ENCODE measurements around the gene IPO4. TPM values are rescaled to one million over a fixed set of nuclear protein-coding genes. Genes with fewer than 3 reads are reported as not detected.

Gene IPO4
- total RNA-seq, 1 experiment from 2014 or later = 116 TPM

DNA sequence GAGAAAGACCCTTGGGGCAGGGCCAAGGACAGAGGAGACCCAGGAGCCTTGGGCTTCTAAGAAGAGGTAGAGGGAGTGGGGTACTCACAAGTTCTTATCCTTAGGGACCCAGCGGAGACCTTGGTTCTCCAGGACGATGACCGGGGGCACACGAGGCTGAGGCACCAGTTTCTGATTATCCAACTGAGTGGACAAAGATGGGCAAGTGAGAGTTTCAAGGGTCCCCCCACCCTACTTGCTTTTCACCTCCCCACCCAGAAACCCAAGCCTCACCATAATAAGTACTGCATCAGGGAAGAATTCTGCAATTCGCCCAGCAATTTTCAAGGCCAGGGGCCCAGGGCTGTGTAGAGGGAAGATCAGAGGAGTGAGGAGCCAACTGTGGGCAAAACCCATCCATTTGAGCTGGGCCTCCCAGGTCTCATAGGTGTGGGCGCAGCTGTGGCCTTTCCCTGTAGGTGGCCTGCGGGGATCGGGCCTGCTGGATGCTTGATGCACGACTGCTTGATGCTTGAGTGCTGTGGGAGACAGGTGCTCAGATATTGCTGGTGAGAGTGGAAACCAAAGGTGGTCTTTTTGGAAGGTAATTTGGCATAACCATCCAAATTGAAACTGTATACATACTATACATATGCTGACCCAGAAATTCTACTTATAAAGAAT lies 49.2 kb downstream of the IPO4 start:
- H3K36me3 Mint-ChIP-seq (ENCODE audit: insufficient read depth in 1 of 3, low read depth in 3 of 3) = peaks cover 25 to 49% (median 42%) of the 10 kb centered on the region in 3 experiments
- Histone ChIP-seq H3K27me3 (ENCODE audit: insufficient read depth, low read length) (no peaks in the 10 kb centered on the region), H3K14ac (ENCODE audit: insufficient read depth, low read length) (no peak overlapping the region), H3K9me3 (ENCODE audit: control insufficient read depth, low read depth, low read length) (no peaks in the 10 kb centered on the region), H3T11ph (ENCODE audit: low read length) (no peak overlapping the region), H2BK5ac (ENCODE audit: insufficient read length, low read length) (no peak overlapping the region), H2BK12ac (ENCODE audit: insufficient read length, low read depth, low read length) (no peak overlapping the region), H2BK20ac (ENCODE audit: low read depth, low read length, poor library complexity, severe bottlenecking) (no peak overlapping the region), H4K5ac (ENCODE audit: insufficient read length, low read depth, low read length) (no peak overlapping the region), H3K79me2 (ENCODE audit: insufficient read depth, low read length) (peaks cover 3% of the 10 kb centered on the region; the same call in 1 of the 2 replicates), H2AFZ (ENCODE audit: low read length) (no peak overlapping the region), H3K56ac (ENCODE audit: insufficient read length, low read depth, low read length) (no peak overlapping the region), H3K9ac (ENCODE audit: extremely low read depth, insufficient read length, low read length) (peak overlapping the region; percentile 16), H3K23ac (ENCODE audit: insufficient read length, low read depth, low read length) (no peak overlapping the region), H3K79me1 (ENCODE audit: insufficient read depth, low read depth, low read length, poor library complexity, severe bottlenecking) (peaks cover 2% of the 10 kb centered on the region), H3K4me2 (ENCODE audit: insufficient read depth, insufficient read length, low read length) (peak overlapping the region; percentile 20), H3K4ac (ENCODE audit: low read depth, low read length) (no peak overlapping the region), H3K23me2 (ENCODE audit: insufficient read length, low read depth, low read length, poor library complexity, severe bottlenecking) (peaks cover 10% of the 10 kb centered on the region), H3K4me1 (ENCODE audit: insufficient read depth, low read length) (no peaks in the 10 kb centered on the region), H2AK5ac (ENCODE audit: insufficient read length, low read length) (no peak overlapping the region), H4K20me1 (ENCODE audit: control insufficient read depth, insufficient read depth, insufficient read length) (no peaks in the 10 kb centered on the region), H3K27ac (ENCODE audit: insufficient read length, low read depth, low read length) (no peak overlapping the region), H3K18ac (ENCODE audit: insufficient read length, low read depth, low read length) (no peak overlapping the region), H2BK120ac (ENCODE audit: low read depth, low read length, poor library complexity, severe bottlenecking) (no peak overlapping the region), H4K91ac (ENCODE audit: insufficient read length, low read depth, low read length) (no peak overlapping the region), H2BK15ac (ENCODE audit: low read depth, low read length) (no peak overlapping the region), H4K8ac (replicated peaks; ENCODE audit: insufficient read length, low read depth, low read length) (no peak overlapping the region)
- no CpG with 5 or more reads among the region's 9 CpGs for WGBS (ENCODE audit: extremely low coverage, insufficient read length, low lambda C conversion rate)
- peak overlapping the region; percentile 98 to 100 for H3K4me3 Mint-ChIP-seq
- H3K27me3 Mint-ChIP-seq (ENCODE audit: low read depth) = no peaks in the 10 kb centered on the region
- H3K27ac Mint-ChIP-seq = no peak overlapping the region; a peak in 1 of 7 replicates
- TF ChIP-seq, protein P1, sequence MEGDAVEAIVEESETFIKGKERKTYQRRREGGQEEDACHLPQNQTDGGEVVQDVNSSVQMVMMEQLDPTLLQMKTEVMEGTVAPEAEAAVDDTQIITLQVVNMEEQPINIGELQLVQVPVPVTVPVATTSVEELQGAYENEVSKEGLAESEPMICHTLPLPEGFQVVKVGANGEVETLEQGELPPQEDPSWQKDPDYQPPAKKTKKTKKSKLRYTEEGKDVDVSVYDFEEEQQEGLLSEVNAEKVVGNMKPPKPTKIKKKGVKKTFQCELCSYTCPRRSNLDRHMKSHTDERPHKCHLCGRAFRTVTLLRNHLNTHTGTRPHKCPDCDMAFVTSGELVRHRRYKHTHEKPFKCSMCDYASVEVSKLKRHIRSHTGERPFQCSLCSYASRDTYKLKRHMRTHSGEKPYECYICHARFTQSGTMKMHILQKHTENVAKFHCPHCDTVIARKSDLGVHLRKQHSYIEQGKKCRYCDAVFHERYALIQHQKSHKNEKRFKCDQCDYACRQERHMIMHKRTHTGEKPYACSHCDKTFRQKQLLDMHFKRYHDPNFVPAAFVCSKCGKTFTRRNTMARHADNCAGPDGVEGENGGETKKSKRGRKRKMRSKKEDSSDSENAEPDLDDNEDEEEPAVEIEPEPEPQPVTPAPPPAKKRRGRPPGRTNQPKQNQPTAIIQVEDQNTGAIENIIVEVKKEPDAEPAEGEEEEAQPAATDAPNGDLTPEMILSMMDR (conservative IDR thresholded peaks at IDR 0.05) = 0 out of 3 replicates have a peak, but pooled peaks have one; percentile 11
- peaks cover 31 to 33% of the 10 kb centered on the region in 2 experiments for H3K4me1 Mint-ChIP-seq
- H3K9me3 Mint-ChIP-seq = 0 out of 5 replicates have a peak, but pooled peaks cover 0 to 2% of the 10 kb centered on the region in 2 experiments
- no peak for DNase-seq
